Measurements from ENCODE around the gene TGFB2.

The TGFB2 gene

GRCh38 chr1:218302155-218302554 is 43.0 kb upstream of the TGFB2 start:
- peak overlapping the region; percentile 46 for H3K27ac ChIP-seq
- TF ChIP-seq ZFX (IDR thresholded peaks at IDR 0.05) (no peak), CTCF (conservative IDR thresholded peaks at IDR 0.05) (no peak)

- H3K27ac ChIP-seq: no peak overlapping the region
- TF ChIP-seq CTCF (conservative IDR thresholded peaks at IDR 0.05) (no peak), ZFX (IDR thresholded peaks at IDR 0.05) (no peak)
Measured at GRCh38 chr1:218303176-218303879, 41.8 kb upstream of the TGFB2 start.

DNA sequence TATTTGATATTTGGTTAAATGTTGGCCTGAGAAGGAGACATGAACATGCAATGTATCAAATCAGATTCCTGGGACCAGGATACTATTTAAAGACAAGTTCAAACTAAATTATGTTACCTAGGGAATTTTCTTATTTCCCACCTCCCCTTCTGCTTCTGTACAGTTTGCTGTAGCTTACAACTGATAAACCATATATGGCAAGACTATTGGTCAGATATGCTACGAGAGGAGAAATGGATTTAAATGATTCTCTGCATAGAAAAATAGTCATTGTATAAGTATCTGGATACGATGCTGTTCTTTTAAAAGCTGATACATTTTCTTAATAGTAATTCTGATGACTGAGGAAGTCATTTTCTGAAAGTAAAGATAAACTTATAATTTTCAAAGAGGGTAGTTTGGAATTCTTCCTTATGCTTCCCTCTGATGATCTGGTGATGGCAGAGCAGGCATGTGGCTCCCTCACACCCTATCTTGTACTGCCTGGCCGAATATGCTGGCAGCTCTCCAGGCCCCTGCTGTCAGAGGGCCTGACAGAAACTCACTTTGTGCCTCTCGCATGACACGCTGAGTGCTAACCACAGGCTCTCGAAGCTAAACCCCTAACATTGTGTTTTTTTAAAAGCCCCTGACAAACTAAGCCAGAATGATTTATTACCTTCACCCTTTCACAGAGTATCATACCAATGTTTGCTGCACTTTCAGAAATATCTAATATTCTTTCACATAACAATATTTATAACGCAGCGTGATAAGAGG is 40.7 kb upstream of the TGFB2 start:
- no peak overlapping the region for H3K27ac ChIP-seq
- TF ChIP-seq ZFX (IDR thresholded peaks at IDR 0.05): no peak
- TF ChIP-seq CTCF (conservative IDR thresholded peaks at IDR 0.05): no peak

DNA sequence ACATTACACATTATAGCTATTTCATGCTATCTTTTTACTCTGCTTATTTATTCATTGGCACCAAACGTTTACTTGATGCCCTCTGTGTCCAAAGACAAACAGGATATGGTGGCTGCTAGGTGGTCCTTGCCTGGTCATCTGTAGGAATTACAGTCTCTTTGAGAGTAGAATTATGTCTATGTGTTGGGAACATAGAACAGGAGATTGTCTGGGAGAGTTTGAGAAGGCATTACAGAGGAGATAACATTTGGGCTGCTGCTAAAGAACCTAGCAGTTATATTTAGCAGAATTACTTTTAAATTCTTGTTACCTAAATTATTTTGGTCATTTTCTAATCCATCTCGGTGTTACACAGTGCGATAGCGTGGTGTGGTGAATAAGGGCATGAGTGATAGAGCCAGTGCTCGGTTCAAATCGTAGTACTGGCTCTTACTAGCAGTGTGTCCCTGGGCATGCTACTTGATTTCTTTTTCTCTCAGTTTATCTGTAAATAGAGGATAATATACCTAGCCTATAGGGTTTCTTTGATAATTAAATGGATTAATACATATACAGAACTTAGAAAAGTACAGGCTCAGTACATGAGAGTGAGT is 39.6 kb upstream of the TGFB2 start:
- TF ChIP-seq CTCF (conservative IDR thresholded peaks at IDR 0.05): no peak
- no peak for TF ChIP-seq ZFX (IDR thresholded peaks at IDR 0.05)

GRCh38 chr1:218312509-218312908 is 32.6 kb upstream of the TGFB2 start:
- no peak for TF ChIP-seq ZFX (IDR thresholded peaks at IDR 0.05)
- no peak for TF ChIP-seq CTCF (conservative IDR thresholded peaks at IDR 0.05)
- no peak overlapping the region for H3K27ac ChIP-seq

More for the DNA sequence above, 39.6 kb upstream of the TGFB2 start:
- H3K27ac ChIP-seq: no peak overlapping the region

- H3K27ac ChIP-seq: no peak overlapping the region
- TF ChIP-seq CTCF (conservative IDR thresholded peaks at IDR 0.05) (no peak), ZFX (IDR thresholded peaks at IDR 0.05) (no peak)
Measured at GRCh38 chr1:218314316-218314715, 30.8 kb upstream of the TGFB2 start.

DNA sequence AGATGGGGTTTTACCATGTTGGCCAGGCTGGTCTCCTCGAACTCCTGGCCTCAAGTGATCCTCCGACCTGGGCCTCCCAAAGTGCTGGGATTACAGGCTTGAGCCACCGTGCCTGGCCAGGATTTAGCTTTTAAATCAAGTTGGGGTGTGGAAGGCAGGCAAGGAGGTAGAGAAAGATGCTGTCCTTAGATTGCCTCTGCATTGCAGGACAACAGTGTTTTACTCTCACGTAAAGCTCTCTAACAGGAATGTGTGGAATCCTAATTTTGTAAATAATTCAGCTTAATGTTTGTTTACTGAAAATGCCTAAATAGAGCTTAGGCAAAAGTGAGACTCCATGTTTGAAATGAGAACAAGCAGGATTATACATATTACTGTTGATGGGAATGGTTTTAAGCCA is 29.5 kb upstream of the TGFB2 start:
- no peak overlapping the region for H3K27ac ChIP-seq

More for the DNA sequence above, 29.5 kb upstream of the TGFB2 start:
- TF ChIP-seq CTCF (conservative IDR thresholded peaks at IDR 0.05): no peak
- TF ChIP-seq ZFX (IDR thresholded peaks at IDR 0.05): no peak
